HG02840 (cell line): ENCODE data around the gene ASCL2.

Experiments used
- ATAC-seq: cut with Tn5 transposase; IDR thresholded peaks from one replicate; pipeline ENCODE4 v1.9.1; 2021; ENCODE audit warnings: mild to moderate bottlenecking, moderate library complexity, moderate number of reproducible peaks; ENCODE audit not compliant: unreplicated experiment, low FRiP score

ASCL2 gene

GRCh38 chr11:2309251-2310072 is 39.1 kb upstream of the ASCL2 start:
- no peak for ATAC-seq

GRCh38 chr11:2308713-2309112 is 38.3 kb upstream of the ASCL2 start:
- no peak for ATAC-seq

DNA sequence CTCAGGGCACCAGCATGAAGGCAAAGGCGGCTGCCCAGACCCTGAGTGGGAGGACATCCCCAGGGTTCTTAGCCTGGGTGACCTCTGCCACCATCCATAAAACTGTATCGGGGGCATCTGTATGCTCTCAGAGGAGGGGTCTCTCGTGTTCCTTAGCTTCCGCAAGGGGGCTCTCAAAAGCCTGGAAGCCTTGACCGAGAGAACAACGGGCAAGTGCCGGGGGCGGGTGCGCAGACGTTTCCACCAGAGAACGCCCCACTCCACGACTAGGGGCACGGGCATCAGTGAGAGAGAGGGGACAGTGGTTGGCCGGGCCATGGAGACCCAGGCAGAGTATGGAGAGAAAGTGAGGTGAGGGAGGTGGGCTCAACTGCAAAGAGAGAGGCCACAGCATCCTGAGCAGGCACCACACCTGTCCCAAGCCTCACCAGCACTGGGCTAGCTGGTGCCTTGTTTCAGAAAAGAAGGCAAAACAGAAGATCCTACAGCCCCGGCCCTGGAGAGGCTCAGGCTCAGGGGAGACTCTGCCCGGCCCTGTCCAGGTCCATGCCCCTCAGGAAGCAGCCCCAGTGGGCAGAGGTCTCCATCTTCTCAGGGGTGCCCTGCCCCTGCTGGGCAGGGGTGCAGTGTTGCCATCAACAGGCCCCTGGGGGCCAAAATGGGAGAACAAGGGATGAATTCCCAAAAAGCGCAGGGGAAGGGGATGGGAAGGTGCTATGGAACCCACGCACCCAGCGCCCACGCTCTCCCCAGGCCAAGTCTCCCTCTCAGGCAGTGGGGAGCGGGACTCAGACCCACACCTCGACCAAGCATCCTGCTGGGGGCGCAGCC is 37.3 kb upstream of the ASCL2 start:
- no peak for ATAC-seq

DNA sequence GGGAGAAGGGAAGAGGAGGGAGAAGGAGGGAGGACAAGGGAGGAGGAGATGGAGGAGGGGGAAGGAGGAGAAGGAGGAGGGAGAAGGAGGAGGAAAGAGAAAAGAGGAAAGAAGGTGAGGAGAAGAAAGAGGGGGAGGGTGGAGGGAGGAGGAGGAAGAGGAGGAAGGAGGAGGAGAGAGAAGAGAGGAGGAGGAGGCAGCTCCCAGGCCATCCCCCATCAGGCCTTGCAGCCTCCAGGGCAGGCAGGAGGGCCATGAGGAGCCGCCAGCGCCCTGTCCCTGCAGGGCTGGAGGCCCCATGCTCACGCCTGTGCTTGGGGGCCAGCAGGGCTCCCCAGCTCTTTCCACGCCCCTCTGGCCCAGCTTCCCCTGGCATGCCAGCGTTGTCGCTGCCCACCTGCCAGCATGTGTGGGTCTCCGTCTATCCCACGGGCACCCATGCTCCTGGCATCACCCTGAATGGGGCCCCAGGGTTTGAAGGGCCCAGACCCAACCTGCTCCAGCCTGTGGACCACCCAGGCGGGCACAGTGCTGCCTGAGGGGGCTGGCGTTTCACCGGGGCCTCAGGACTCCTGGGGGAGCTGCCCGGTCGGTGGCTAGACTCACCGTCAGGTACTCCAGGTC is 36.6 kb upstream of the ASCL2 start:
- ATAC-seq, result no peak

DNA sequence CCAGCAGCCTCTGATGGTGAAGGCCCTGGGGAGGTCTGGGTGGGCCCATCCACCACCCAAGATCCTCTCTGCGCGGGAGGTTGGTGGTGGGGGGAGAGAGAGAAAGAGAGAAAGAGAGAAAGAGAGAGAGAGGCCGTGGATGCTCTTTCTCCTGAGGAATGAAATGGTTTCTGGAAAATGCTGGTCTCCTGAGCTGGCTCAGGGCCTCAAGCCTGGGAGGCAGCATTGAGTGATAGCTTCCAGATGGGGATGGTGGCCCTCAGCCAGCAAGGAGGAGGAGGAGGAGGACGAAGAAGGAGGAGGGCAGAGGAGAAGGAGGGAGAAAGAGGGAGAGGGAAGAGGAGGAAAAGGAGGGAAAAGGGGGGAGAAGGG is 36.0 kb upstream of the ASCL2 start:
- ATAC-seq, result no peak

- ATAC-seq, result no peak
Measured at GRCh38 chr11:2305788-2306451, 35.5 kb upstream of the ASCL2 start.

DNA sequence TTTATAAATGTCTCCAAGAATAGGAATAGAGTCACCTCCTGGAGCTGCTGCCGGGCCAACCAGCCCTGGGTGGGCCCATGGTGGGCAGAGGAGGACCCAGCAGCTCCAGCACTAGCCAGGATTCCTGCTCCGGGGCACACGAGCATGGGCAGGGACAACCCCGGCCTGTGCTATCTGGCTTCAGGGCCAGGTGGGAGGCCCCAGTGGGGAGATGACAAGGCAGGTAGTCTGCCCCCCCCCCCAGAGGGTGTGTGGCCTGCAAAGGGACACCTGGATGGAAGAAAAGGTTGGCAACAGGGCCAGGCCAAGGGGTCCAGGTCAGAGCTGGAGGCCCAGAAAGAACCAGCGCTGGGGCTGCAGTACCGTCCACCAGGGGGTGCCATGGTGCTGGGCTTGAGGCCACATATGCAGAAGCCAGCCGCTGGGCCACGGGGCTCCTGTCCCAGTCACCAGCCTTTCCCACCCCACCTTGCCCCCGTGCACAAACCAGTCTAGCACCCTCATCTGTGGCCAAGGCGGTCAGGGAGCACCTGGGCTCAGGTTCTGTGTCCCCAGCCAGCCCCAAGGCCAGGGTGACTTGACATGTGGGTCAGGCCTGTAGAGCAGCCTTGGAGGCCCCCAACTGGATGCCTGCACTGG is 34.9 kb upstream of the ASCL2 start:
- no peak for ATAC-seq

DNA sequence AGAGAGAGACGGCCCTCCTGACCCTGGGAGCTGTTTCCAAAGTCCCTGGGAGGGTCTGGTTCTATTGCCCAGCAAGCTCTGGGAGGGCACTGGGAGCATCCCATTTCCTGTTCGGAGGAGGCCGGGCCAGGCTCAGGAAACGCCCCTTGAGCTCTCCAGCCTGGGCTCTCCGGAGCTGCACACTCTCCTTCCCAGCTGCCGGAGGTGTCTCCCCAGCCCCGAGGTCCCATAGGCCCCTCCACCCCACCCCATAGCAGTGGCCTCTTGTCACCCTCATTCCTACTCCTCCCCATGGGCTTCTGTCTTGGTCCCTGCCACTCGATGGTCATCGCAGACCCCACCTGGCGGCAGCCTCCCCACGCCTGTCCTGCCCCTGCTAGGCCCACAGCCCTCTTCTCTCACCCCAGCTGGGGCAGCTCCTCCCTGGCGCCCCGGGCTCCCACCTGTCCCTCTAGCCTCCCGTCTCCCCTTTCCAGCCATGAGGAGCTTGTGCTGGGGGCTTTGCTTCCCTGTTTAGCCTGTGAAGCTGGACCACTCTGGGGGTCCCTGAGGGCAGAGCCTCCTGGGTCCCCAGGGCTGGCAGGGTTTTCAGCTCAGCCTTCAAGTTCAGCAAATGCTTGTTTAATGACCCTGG is 34.2 kb upstream of the ASCL2 start:
- ATAC-seq, result no peak

DNA sequence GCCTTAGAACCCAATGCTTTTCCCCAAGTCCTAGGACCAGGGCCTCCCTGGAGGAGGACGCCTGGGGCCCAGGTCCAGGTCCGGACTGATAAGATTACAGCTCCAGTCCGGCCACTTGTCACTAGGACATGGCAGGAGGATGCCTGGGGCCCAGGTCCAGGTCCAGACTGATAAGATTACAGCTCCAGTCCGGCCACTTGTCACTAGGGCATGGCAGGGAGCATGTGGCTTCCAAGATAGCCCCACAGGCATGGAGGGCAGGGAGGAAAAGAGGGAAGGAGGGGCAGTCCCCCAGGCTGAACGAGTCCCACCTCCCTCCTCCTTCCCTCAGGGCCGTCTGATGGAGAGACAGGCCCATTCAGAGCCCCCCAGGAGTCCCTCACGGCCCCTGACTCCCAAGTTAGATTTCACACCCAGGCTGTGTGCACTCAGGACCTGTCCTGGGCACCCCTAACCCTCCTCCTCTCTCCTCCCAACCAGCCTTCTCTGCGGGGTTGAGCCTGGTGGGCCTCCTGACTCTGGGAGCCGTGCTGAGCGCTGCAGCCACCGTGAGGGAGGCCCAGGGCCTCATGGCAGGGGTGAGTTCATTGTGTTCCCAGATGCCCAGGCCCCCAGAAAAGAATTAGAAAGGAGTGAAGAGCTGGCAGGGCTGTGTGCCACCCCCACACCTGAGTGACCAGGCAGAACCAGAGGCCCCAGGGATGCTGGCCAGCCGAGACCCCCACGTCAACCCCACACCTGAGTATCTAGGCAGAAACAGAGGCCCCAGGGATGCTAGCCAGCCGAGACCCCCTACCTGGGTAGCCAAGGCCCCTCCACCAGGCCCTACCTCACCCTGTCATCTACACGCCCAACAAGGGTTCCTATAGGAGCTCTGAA is 33.5 kb upstream of the ASCL2 start:
- ATAC-seq, result no peak

DNA sequence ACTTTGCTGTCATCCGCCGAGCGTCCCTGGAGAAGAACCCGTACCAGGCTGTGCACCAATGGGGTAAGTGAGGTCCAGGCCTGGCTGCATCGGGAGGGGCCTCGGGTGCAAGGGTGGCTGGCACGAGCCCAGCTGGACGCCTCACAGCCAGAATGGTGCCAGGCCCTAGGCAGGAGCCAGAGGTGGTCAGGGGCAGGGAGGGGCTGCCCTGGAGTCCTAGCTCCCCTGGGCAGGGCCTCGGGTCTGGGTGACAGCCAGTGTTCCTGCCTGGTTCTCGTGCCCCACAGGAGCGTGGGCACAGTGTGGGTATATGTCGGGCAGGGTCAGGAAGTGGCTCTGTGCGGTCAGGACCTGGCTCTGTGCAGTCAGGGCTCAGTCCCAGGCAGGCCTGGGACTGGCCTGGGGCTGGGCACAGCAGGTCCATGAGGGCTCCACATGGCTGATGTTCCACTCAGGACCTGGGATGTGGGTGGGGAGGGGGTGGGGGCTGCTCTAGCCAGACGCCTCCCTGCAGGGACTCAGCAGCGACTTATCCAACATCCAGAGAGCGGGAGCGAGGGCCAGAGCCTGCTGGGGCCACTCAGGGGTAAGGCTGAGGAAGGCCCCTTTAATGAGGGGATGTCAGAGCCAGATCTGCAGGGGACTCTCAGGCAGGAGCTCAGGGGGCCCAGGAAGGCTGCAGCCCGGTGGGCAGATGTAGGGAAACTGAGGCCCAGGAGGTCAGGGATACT is 32.7 kb upstream of the ASCL2 start:
- ATAC-seq, result no peak

DNA sequence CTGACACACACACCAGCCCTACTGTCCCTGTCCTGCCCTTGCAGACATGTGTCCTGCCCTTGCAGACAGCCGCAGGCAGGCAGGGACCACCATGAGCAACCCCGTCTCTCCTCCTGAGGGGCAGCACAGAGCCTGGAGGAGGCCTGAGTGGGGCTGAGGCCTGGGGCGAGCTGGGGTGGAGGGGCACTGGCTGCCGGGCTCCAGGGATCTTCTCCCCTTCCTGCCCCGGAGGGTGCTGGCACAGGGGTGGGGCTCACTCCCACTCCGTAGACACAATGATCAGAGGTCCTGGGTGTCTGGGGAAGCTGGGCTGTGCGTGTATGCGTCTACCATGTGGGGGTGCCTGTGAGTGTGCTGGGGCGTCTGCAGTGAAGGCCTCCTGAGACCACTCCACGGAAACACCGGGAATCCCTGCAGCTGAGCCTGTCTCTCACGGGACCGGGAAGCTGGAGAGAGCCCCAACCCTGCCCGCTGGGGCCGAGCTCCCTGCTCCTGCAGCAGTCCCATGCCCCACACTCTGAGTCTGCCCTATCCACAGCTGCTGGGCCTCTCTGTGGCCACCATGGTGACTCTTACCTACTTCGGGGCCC is 32.0 kb upstream of the ASCL2 start:
- ATAC-seq, result no peak

GRCh38 chr11:2301631-2302305 is 31.4 kb upstream of the ASCL2 start, which contains the start of the genes C11orf21 and TSPAN32:
Gene C11orf21 (minus strand): TSS chr11:2301918. CDS start chr11:2301808, 110 bp downstream.
Gene TSPAN32 (plus strand): TSS chr11:2302013. CDS start chr11:2302150, 137 bp downstream.
- ATAC-seq, result no peak

DNA sequence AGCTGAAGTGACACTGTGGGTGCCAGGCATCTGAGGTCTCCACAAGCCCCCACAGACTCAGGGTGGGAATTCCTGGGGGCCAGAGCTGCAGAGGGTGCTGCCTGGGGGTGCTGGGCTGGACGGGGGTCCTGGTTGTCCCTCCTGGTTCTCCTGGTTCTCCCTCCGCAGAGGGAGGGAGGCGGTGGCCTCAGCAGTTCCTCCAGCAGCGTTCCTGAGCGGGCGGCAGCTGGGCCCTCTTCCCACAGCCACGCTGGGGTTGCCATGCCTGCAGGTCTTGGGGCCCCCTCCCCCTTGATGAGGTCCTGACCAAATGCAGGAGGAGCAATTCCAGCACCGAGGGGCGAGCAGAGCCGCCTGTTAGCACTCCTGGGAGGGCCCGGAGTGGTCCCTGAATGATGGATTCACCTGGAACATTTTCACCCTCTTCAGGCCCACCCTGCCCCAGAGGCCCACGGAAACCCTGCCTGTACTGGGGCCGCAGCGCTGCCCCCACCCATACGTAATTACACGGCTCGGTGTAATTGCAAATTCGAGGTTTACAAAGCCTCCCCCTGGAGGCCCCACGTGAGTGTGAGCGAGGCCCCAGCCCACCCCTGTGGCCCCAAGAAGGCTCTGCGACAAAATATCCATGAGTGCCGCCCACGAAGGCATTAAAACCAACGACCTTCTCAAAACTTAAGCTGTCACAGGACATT is 30.7 kb upstream of the ASCL2 start:
- ATAC-seq, result no peak

- ATAC-seq, result no peak
Measured at GRCh38 chr11:2300290-2300935, 30.0 kb upstream of the ASCL2 start.

DNA sequence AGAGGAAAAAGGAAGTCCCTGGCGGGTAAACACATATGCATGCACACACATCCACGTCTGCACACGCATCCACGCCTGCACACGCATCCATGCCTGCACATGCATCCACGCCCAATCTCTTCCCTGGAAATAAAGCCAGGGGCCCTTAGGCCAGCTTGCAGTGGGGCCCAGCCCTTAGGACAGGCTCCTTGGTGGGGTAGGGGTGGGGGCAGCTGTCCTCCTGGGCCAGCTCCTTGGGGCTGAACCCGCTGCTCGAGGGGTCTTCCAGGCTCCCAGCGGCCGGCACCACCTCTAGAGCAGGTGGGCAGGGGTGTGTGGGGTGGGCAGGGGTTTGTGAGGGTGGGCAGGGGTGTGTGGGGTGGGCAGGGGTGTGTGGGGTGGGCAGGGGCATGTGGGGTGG is 29.4 kb upstream of the ASCL2 start:
- ATAC-seq, result no peak
